Karpas-422 (cell line): ENCODE measurements around the gene SAMD15. TPM values are rescaled to one million over a fixed set of nuclear protein-coding genes. Genes with fewer than 3 reads are reported as not detected.

Experiments
- total RNA-seq: library from RNA; depleted of rRNA; stranded (reverse); fragments of >200 nt; shearing (Covaris generic); gene quantifications from 2 replicates; pipeline ENCODE4 v1.2.3, GENCODE V29; 2014; ENCODE audit warnings: low replicate concordance; rRNA removed

Gene SAMD15
- total RNA-seq, 1 experiment from 2014 or later: 2.2 TPM

Other genes starting within 250 kb of the SAMD15 start
- gene ZDHHC22, start 235.6 kb upstream of the SAMD15 start, total RNA-seq: not detected in 2 replicates
- gene TMEM63C, start 195.6 kb upstream of the SAMD15 start, total RNA-seq: 5.0 and 8.4 TPM in 2 replicates
- gene NGB, start 106.2 kb upstream of the SAMD15 start, total RNA-seq: not detected in 2 replicates
- gene POMT2, start 56.5 kb upstream of the SAMD15 start, total RNA-seq: 24.0 and 30.4 TPM in 2 replicates
- 44.8 and 55.3 TPM in 2 replicates for gene GSTZ1, start 56.3 kb upstream of the SAMD15 start, total RNA-seq
- 41.3 and 73.8 TPM in 2 replicates for gene TMED8, start 285 bp upstream of the SAMD15 start, total RNA-seq
- 0.60 and 0.97 TPM in 2 replicates for gene NOXRED1, start 46.1 kb downstream of the SAMD15 start, total RNA-seq
- gene VIPAS39, start 80.2 kb downstream of the SAMD15 start, total RNA-seq: 33.9 and 39.0 TPM in 2 replicates
- gene AHSA1, start 80.7 kb downstream of the SAMD15 start, total RNA-seq: 200 and 369 TPM in 2 replicates
- gene ISM2, start 121.4 kb downstream of the SAMD15 start, total RNA-seq: 0.11 and 0.89 TPM in 2 replicates
- 70.9 and 97.0 TPM in 2 replicates for gene SPTLC2, start 239.3 kb downstream of the SAMD15 start, total RNA-seq